Neural cell (in vitro differentiated cells): ENCODE results near the gene SECTM1. TPM values are rescaled to one million over a fixed set of nuclear protein-coding genes. Genes with fewer than 3 reads are reported as not detected.

Source experiments
- H2AFZ ChIP-seq: fragments of 200-600, 300-800 bp; sonication (generic), shearing (Covaris generic); 2 replicates; pipeline ENCODE4 v1.6.0; 2014; ENCODE audit warnings: low read depth, mild to moderate bottlenecking, antibody characterized with exemption, low read length, moderate library complexity
- H3F3A ChIP-seq: fragments of 200-600 bp; shearing (Covaris generic); 2 replicates; pipeline ENCODE4 v1.6.1; 2016; ENCODE audit warnings: mild to moderate bottlenecking, moderate library complexity, mixed read lengths, antibody characterized with exemption, low read length; ENCODE audit not compliant: insufficient read depth, poor library complexity, severe bottlenecking
- H3K27ac ChIP-seq: fragments of 200-600, 300-800 bp; sonication (generic), shearing (Covaris generic); 2 replicates; pipeline ENCODE4 v1.5.1; 2014; ENCODE audit warnings: mild to moderate bottlenecking, low read length, moderate library complexity
- H3K27me3 ChIP-seq: fragments of 300-800, 200-600 bp; sonication (generic), shearing (Covaris generic); 2 replicates; pipeline ENCODE4 v1.6.0; 2014; ENCODE audit warnings: mild to moderate bottlenecking, low read depth, low read length, moderate library complexity; ENCODE audit not compliant: insufficient read depth
- H3K36me3 ChIP-seq: fragments of 300-800, 200-600 bp; sonication (generic), shearing (Covaris generic); 2 replicates; pipeline ENCODE4 v1.5.1; 2014; ENCODE audit warnings: mild to moderate bottlenecking, antibody characterized with exemption, low read length, moderate library complexity; ENCODE audit not compliant: insufficient read depth
- H3K4me2 ChIP-seq: fragments of 300-800, 200-600 bp; sonication (generic), shearing (Covaris generic); 2 replicates; pipeline ENCODE4 v1.6.0; 2014; ENCODE audit warnings: mild to moderate bottlenecking, low read length
- H3K4me3 ChIP-seq: fragments of 300-800, 200-600 bp; sonication (generic), shearing (Covaris generic); 2 replicates; pipeline ENCODE4 v1.5.1; 2014; ENCODE audit warnings: mild to moderate bottlenecking, low read length, moderate library complexity
- H3K79me2 ChIP-seq: fragments of 200-600 bp; shearing (Covaris generic); replicated peaks from 2 replicates; pipeline ENCODE4 v1.6.0; 2014; ENCODE audit warnings: mild to moderate bottlenecking, low read length, moderate library complexity; ENCODE audit not compliant: insufficient read depth
- H3K9ac ChIP-seq: fragments of 300-800, 200-600 bp; sonication (generic), shearing (Covaris generic); 2 replicates; pipeline ENCODE4 v1.6.1; 2016; ENCODE audit warnings: mild to moderate bottlenecking, low read length, mixed read lengths
- H3K9me2 ChIP-seq: fragments of 200-600 bp; shearing (Covaris generic); 2 replicates; pipeline ENCODE4 v1.6.1; 2016; ENCODE audit warnings: mild to moderate bottlenecking, low read length, mixed read lengths; ENCODE audit not compliant: insufficient read depth
- H3K9me3 ChIP-seq: fragments of 200-600, 300-800 bp; sonication (generic), shearing (Covaris generic); 2 replicates; pipeline ENCODE4 v1.6.1; 2016; ENCODE audit warnings: mild to moderate bottlenecking, mixed run types, low read length, moderate library complexity, mixed read lengths
- H4K20me1 ChIP-seq: fragments of 200-600 bp; shearing (Covaris generic); 2 replicates; pipeline ENCODE4 v1.6.1; 2016; ENCODE audit warnings: mild to moderate bottlenecking, mixed run types; ENCODE audit not compliant: insufficient read depth
- EP300 ChIP-seq: fragments of 450-650 bp; conservative IDR thresholded peaks from 2 replicates; pipeline ENCODE4 v1.6.1; 2014; ENCODE audit warnings: antibody characterized with exemption, mild to moderate bottlenecking, moderate library complexity; ENCODE audit not compliant: poor library complexity, severe bottlenecking
- EZH2 ChIP-seq: fragments of 200-600, 300-800 bp; shearing (Covaris generic), sonication (generic); IDR thresholded peaks from 2 replicates; pipeline ENCODE4 v1.6.1; 2014; ENCODE audit warnings: antibody characterized with exemption, low read length, borderline replicate concordance, mild to moderate bottlenecking; ENCODE audit not compliant: insufficient read depth, poor library complexity, severe bottlenecking
- MXI1 ChIP-seq: fragments of 450-650 bp; conservative IDR thresholded peaks from 2 replicates; pipeline ENCODE4 v1.6.1; 2014; ENCODE audit warnings: antibody characterized with exemption, mild to moderate bottlenecking; ENCODE audit not compliant: poor library complexity, severe bottlenecking
- POLR2AphosphoS5 ChIP-seq: IDR thresholded peaks from 2 replicates; pipeline ENCODE4 v1.6.1; 2012
- RAD21 ChIP-seq: fragments of 450-650 bp; conservative IDR thresholded peaks from 2 replicates; pipeline ENCODE4 v1.6.1; 2014; ENCODE audit warnings: antibody characterized with exemption, mild to moderate bottlenecking, moderate library complexity
- SMC3 ChIP-seq: fragments of 450-650 bp; conservative IDR thresholded peaks from 2 replicates; pipeline ENCODE4 v1.6.1; 2014; ENCODE audit warnings: antibody characterized with exemption, mild to moderate bottlenecking, moderate library complexity; ENCODE audit not compliant: poor library complexity
- TAF1 ChIP-seq: IDR thresholded peaks from 2 replicates; pipeline ENCODE4 v1.6.1; 2012; ENCODE audit warnings: low read depth
- polyA plus RNA-seq: library from polyadenylated mRNA; depleted of rRNA; stranded (reverse); fragments of >200 nt; gene quantifications from 2 replicates; pipeline ENCODE4 v1.2.3, GENCODE V29; 2014
- TF ChIP-seq, protein P1 (sequence below): fragments of 450-650 bp; IDR thresholded peaks from 2 replicates; pipeline ENCODE4 v1.5.1; 2014; ENCODE audit warnings: antibody characterized with exemption, mild to moderate bottlenecking, moderate library complexity; ENCODE audit not compliant: poor library complexity, severe bottlenecking
- TF ChIP-seq, protein P2 (sequence below): IDR thresholded peaks from 2 replicates; pipeline ENCODE4 v1.6.1; 2012; ENCODE audit warnings: borderline replicate concordance

SECTM1 gene
- polyA plus RNA-seq, 1 donor from 2014 or later: not detected

DNA sequence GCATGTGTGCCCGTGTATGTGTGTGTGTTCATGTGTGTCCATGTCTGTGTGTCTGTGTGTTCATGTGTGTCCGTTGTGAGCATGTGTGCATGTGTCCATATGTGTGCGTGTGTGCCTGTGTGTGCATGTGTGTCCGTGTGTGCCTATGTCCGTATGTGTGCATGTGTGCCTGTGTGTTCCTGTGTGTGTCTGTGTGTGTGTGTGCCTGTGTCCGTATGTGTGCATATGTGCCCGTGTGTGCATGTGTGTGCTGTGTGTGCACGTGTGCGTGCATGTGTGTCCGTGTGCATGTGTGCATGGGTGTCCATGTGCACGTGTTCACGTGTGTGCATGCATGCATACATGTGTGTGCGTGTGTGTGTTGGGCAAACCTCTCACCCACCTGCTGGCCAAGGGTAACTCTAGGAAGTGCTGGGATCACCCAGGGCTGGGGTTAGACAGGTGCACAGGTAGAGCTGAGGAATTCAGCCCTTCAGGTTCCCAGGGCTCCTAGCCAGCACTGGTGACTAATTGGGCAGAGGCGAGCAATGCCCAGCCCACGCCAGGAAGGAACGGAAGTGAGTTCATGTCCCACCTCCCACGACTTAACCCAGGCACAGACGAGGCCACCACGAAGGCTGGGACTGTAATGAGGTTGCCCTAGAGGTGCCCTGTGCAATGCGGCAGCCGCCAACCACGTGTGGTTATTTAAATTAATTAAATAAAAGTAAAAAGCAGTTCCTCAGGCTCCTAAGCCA, 51.9 kb downstream of the SECTM1 start:
- Histone ChIP-seq H3K79me2 (no peaks in the 10 kb centered on the region), H3K4me3 (no peak overlapping the region), H2AFZ (no peak overlapping the region), H3K9me2 (no peaks in the 10 kb centered on the region), H3K36me3 (no peaks in the 10 kb centered on the region), H3K27ac (no peak overlapping the region), H3K9me3 (no peaks in the 10 kb centered on the region), H3K4me2 (no peak overlapping the region), H3F3A (no peaks in the 10 kb centered on the region), H3K27me3 (no peaks in the 10 kb centered on the region), H3K9ac (no peak overlapping the region), H4K20me1 (no peaks in the 10 kb centered on the region)
- TF ChIP-seq MXI1: no peak
- TF ChIP-seq, protein P1, sequence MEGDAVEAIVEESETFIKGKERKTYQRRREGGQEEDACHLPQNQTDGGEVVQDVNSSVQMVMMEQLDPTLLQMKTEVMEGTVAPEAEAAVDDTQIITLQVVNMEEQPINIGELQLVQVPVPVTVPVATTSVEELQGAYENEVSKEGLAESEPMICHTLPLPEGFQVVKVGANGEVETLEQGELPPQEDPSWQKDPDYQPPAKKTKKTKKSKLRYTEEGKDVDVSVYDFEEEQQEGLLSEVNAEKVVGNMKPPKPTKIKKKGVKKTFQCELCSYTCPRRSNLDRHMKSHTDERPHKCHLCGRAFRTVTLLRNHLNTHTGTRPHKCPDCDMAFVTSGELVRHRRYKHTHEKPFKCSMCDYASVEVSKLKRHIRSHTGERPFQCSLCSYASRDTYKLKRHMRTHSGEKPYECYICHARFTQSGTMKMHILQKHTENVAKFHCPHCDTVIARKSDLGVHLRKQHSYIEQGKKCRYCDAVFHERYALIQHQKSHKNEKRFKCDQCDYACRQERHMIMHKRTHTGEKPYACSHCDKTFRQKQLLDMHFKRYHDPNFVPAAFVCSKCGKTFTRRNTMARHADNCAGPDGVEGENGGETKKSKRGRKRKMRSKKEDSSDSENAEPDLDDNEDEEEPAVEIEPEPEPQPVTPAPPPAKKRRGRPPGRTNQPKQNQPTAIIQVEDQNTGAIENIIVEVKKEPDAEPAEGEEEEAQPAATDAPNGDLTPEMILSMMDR: no peak
- TF ChIP-seq RAD21: no peak
- no peak for TF ChIP-seq SMC3
- TF ChIP-seq POLR2AphosphoS5: no peak

DNA sequence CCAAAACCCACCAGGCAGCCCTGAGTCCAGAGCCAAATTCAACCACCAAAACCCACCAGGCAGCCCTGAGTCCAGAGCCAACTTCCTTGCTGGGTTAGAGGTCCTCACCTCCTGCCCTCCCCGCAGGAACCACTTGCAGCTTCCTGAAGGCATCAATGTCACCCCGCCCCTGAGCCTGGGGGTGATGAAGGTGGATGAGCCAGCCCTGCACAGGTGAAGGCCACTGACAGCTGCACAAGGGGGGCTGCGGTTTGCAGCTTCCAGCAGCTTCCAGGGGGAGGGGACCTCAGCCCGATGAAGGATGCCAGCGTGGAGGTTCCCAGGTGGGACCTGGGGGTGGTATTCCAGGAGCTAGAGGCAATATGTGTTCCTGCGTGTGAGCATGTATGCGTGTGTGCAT, 52.5 kb downstream of the SECTM1 start:
- Histone ChIP-seq H3K27ac (no peak overlapping the region), H3K79me2 (no peaks in the 10 kb centered on the region), H3F3A (no peaks in the 10 kb centered on the region), H3K9ac (no peak overlapping the region), H2AFZ (no peak overlapping the region), H3K4me2 (no peak overlapping the region), H3K9me3 (no peaks in the 10 kb centered on the region), H4K20me1 (no peaks in the 10 kb centered on the region), H3K4me3 (no peak overlapping the region), H3K9me2 (no peaks in the 10 kb centered on the region), H3K36me3 (no peaks in the 10 kb centered on the region), H3K27me3 (no peaks in the 10 kb centered on the region)
- TF ChIP-seq TAF1: no peak
- TF ChIP-seq EP300: no peak
- no peak for TF ChIP-seq POLR2AphosphoS5
- TF ChIP-seq, protein P1: no peak
- TF ChIP-seq SMC3: no peak
- no peak for TF ChIP-seq EZH2
- no peak for TF ChIP-seq MXI1
- TF ChIP-seq, protein P2, sequence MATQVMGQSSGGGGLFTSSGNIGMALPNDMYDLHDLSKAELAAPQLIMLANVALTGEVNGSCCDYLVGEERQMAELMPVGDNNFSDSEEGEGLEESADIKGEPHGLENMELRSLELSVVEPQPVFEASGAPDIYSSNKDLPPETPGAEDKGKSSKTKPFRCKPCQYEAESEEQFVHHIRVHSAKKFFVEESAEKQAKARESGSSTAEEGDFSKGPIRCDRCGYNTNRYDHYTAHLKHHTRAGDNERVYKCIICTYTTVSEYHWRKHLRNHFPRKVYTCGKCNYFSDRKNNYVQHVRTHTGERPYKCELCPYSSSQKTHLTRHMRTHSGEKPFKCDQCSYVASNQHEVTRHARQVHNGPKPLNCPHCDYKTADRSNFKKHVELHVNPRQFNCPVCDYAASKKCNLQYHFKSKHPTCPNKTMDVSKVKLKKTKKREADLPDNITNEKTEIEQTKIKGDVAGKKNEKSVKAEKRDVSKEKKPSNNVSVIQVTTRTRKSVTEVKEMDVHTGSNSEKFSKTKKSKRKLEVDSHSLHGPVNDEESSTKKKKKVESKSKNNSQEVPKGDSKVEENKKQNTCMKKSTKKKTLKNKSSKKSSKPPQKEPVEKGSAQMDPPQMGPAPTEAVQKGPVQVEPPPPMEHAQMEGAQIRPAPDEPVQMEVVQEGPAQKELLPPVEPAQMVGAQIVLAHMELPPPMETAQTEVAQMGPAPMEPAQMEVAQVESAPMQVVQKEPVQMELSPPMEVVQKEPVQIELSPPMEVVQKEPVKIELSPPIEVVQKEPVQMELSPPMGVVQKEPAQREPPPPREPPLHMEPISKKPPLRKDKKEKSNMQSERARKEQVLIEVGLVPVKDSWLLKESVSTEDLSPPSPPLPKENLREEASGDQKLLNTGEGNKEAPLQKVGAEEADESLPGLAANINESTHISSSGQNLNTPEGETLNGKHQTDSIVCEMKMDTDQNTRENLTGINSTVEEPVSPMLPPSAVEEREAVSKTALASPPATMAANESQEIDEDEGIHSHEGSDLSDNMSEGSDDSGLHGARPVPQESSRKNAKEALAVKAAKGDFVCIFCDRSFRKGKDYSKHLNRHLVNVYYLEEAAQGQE: no peak
- TF ChIP-seq RAD21: no peak
